ENCODE results near the gene WDR90.

DNA sequence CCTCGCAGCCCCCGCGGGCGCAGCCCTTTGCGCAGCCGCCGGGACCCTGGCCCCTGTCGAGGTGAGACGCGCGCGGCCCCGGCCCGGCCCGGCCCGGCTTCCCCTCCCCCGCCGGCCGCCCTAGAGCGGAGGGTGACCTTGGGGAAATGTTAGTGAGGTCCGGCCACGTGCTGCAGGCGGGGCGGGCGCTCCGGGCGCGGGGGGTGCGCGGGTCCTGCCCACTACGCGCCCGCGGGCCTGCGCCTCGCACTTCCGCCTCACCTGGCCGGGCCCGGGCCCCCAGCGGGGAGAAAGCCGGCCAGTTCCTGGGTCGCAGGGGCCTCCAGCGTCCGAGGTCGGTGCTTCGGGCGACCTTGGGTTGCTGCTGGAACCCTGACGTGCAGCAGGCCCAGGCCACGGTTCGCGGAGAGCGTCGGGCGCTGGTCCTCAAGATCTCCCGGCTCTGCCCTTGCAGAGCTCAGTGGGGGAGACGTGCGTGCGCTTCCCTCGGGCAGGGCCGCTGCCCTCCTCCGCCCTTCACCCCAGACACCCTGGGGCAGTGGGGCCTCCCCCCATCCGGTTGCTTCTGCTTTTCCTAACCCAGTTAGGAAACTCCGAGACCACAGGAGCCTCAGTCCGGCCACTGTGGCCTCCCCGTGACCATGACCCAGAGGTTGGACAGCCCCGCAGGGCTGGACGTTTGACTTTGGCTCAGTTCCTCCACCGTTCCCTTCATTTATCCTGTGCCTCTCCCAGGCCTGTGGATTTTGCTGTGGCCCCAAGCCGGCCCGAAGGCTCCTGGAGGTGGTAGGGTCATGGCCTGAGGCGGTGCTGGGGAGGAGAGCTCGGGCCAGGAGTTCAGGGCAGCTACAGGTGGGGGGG, 6.7 kb upstream of the WDR90 start:
- TF ChIP-seq, protein P1, sequence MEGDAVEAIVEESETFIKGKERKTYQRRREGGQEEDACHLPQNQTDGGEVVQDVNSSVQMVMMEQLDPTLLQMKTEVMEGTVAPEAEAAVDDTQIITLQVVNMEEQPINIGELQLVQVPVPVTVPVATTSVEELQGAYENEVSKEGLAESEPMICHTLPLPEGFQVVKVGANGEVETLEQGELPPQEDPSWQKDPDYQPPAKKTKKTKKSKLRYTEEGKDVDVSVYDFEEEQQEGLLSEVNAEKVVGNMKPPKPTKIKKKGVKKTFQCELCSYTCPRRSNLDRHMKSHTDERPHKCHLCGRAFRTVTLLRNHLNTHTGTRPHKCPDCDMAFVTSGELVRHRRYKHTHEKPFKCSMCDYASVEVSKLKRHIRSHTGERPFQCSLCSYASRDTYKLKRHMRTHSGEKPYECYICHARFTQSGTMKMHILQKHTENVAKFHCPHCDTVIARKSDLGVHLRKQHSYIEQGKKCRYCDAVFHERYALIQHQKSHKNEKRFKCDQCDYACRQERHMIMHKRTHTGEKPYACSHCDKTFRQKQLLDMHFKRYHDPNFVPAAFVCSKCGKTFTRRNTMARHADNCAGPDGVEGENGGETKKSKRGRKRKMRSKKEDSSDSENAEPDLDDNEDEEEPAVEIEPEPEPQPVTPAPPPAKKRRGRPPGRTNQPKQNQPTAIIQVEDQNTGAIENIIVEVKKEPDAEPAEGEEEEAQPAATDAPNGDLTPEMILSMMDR (IDR thresholded peaks at IDR 0.05), result no peak
- TF ChIP-seq EP300 (IDR thresholded peaks at IDR 0.05) (no peak), POLR2A (IDR thresholded peaks at IDR 0.05; ENCODE audit: low read depth) (no peak), POLR2AphosphoS5 (IDR thresholded peaks at IDR 0.05) (peak in 1 of 2 donors; percentile 3)

Measured in esophagus muscularis mucosa (tissue), 4 donors.